NCI-H69 (cell line): ENCODE results near the gene ZNF282.

Source experiments
- DNase-seq: peaks from one replicate; lab custom pipeline; 2025; lab: John Stamatoyannopoulos, UW

ZNF282 gene

GRCh38 chr7:149194799-149195179 is 557 bp upstream of the ZNF282 start:
- DNase-seq = peak; percentile 30

- DNase-seq = peak; percentile 47
Observed at GRCh38 chr7:149196151-149196704, 882 bp downstream of the ZNF282 start.

- DNase-seq = peak; percentile 21
Observed at GRCh38 chr7:149196705-149197171, 1.4 kb downstream of the ZNF282 start.

- DNase-seq = no peak
Observed at GRCh38 chr7:149197675-149198074, 2.3 kb downstream of the ZNF282 start.

GRCh38 chr7:149198161-149198816 is 2.9 kb downstream of the ZNF282 start:
- no peak for DNase-seq

- DNase-seq = no peak
Observed at GRCh38 chr7:149199234-149199995, 4.1 kb downstream of the ZNF282 start.

- no peak for DNase-seq
Observed at GRCh38 chr7:149202831-149203231, 7.5 kb downstream of the ZNF282 start.

GRCh38 chr7:149205690-149206381 is 10.5 kb downstream of the ZNF282 start:
- DNase-seq = no peak

- DNase-seq = no peak
Observed at GRCh38 chr7:149207324-149208035, 12.1 kb downstream of the ZNF282 start.

- DNase-seq = peak; percentile 62
Observed at GRCh38 chr7:149209518-149210269, 14.3 kb downstream of the ZNF282 start.

GRCh38 chr7:149210551-149210950 is 15.2 kb downstream of the ZNF282 start:
- DNase-seq = no peak

- no peak for DNase-seq
Observed at GRCh38 chr7:149214020-149214720, 18.8 kb downstream of the ZNF282 start.

GRCh38 chr7:149216402-149216801 is 21.1 kb downstream of the ZNF282 start:
- DNase-seq = no peak

- no peak for DNase-seq
Observed at GRCh38 chr7:149217570-149217969, 22.2 kb downstream of the ZNF282 start.

- DNase-seq = no peak
Observed at GRCh38 chr7:149218469-149219420, 23.4 kb downstream of the ZNF282 start.

- DNase-seq = no peak
Observed at GRCh38 chr7:149220534-149220933, 25.2 kb downstream of the ZNF282 start.

- no peak for DNase-seq
Observed at GRCh38 chr7:149223176-149223575, 27.8 kb downstream of the ZNF282 start.

GRCh38 chr7:149223761-149224160 is 28.4 kb downstream of the ZNF282 start:
- DNase-seq = no peak

GRCh38 chr7:149224352-149224751 is 29.0 kb downstream of the ZNF282 start:
- no peak for DNase-seq
